ENCODE results near the gene SSBP1. TPM values are rescaled to one million over a fixed set of nuclear protein-coding genes. Genes with fewer than 3 reads are reported as not detected.

Gene SSBP1
- total RNA-seq, 1 experiment from 2014 or later: 269 TPM

GRCh38 chr7:141789917-141790316 is 51.8 kb downstream of the SSBP1 start, which contains the start of gene TAS2R5:
Gene TAS2R5, plus strand, starts transcription at chr7:141790217. Its CDS starts 145 bp downstream, at chr7:141790362.
- no TSS peak for BruUV-seq (replicated peaks)

DNA sequence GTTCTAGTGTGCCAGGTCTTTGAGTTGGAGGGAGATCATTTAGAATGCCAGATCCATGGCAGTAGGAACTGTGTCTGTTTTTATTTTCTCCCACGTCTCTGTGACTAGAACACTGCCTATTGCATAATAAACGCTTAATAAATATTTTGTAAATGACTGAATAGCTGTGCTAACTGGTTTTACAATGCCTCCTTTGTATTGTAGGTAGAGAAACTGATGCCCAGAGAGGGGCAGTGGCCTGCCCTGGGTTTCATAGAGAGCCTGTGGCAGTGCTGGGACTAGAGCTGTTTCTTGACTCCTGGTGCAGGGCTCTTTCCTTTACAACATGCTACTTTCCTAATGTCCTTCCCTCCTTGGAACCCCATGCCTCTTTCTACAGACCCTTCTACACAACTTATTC is 54.4 kb downstream of the SSBP1 start:
- ATAC-seq (no peak), DNase-seq (peak; percentile 19)
- Histone ChIP-seq H2AFZ (ENCODE audit: low read length) (no peak overlapping the region), H3K9me3 (ENCODE audit: low read length) (no peaks in the 10 kb centered on the region), H3K4me2 (ENCODE audit: low read length) (no peak overlapping the region), H3K27me3 (ENCODE audit: low read length) (no peaks in the 10 kb centered on the region), H3K9ac (ENCODE audit: low read length) (no peak overlapping the region), H3K27ac (ENCODE audit: low read length) (no peak overlapping the region), H3K36me3 (ENCODE audit: low read depth, low read length) (no peaks in the 10 kb centered on the region), H3K4me1 (ENCODE audit: insufficient read depth, low read length) (no peaks in the 10 kb centered on the region), H3F3A (ENCODE audit: low read length, unreplicated experiment) (no peaks in the 10 kb centered on the region), H3K4me3 (ENCODE audit: low read length) (no peak overlapping the region), H3K9me2 (replicated peaks; ENCODE audit: low read length) (no peaks in the 10 kb centered on the region), H4K20me1 (ENCODE audit: low read length) (no peaks in the 10 kb centered on the region), H3K79me2 (ENCODE audit: low read length) (no peaks in the 10 kb centered on the region)
- POLR2A ChIA-PET (ENCODE audit: unreplicated experiment): no interaction called here
- no TSS peak for BruUV-seq (replicated peaks)
- CTCF ChIA-PET: no interaction called here
- intact Hi-C loops (cut with micrococcal nuclease): no loop called here
- TF ChIP-seq EZH2 (IDR thresholded peaks at IDR 0.05; ENCODE audit: low read length, unreplicated experiment) (no peak), EZH2phosphoT487 (IDR thresholded peaks at IDR 0.05; ENCODE audit: borderline replicate concordance, low read length) (no peak)
- TF ChIP-seq, protein P1, sequence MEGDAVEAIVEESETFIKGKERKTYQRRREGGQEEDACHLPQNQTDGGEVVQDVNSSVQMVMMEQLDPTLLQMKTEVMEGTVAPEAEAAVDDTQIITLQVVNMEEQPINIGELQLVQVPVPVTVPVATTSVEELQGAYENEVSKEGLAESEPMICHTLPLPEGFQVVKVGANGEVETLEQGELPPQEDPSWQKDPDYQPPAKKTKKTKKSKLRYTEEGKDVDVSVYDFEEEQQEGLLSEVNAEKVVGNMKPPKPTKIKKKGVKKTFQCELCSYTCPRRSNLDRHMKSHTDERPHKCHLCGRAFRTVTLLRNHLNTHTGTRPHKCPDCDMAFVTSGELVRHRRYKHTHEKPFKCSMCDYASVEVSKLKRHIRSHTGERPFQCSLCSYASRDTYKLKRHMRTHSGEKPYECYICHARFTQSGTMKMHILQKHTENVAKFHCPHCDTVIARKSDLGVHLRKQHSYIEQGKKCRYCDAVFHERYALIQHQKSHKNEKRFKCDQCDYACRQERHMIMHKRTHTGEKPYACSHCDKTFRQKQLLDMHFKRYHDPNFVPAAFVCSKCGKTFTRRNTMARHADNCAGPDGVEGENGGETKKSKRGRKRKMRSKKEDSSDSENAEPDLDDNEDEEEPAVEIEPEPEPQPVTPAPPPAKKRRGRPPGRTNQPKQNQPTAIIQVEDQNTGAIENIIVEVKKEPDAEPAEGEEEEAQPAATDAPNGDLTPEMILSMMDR (conservative IDR thresholded peaks at IDR 0.05; ENCODE audit: low read depth, low read length): no peak

More at GRCh38 chr7:141789917-141790316, 51.8 kb downstream of the SSBP1 start, which contains the start of gene TAS2R5:
- Histone ChIP-seq H3K36me3 (ENCODE audit: low read depth, low read length) (no peaks in the 10 kb centered on the region), H2AFZ (ENCODE audit: low read length) (no peak within 1 kb of the TSS), H3K27me3 (ENCODE audit: low read length) (no peaks in the 10 kb centered on the region), H3K9me3 (ENCODE audit: low read length) (no peaks in the 10 kb centered on the region), H3K79me2 (ENCODE audit: low read length) (no peaks in the 10 kb centered on the region), H4K20me1 (ENCODE audit: low read length) (no peaks in the 10 kb centered on the region), H3K9ac (ENCODE audit: low read length) (no peak within 1 kb of the TSS), H3K27ac (ENCODE audit: low read length) (no peak within 1 kb of the TSS), H3K4me1 (ENCODE audit: insufficient read depth, low read length) (no peaks in the 10 kb centered on the region), H3K4me3 (ENCODE audit: low read length) (no peak within 1 kb of the TSS), H3K4me2 (ENCODE audit: low read length) (no peak within 1 kb of the TSS), H3K9me2 (replicated peaks; ENCODE audit: low read length) (no peaks in the 10 kb centered on the region), H3F3A (ENCODE audit: low read length, unreplicated experiment) (no peaks in the 10 kb centered on the region)
- intact Hi-C loops (cut with micrococcal nuclease): no loop called here
- ChIA-PET CTCF (no interaction called here), POLR2A (ENCODE audit: unreplicated experiment) (no interaction called here)
- no peak for TF ChIP-seq EZH2 (IDR thresholded peaks at IDR 0.05; ENCODE audit: low read length, unreplicated experiment)
- TF ChIP-seq, protein P1 (conservative IDR thresholded peaks at IDR 0.05; ENCODE audit: low read depth, low read length): no peak
- no peak for TF ChIP-seq EZH2phosphoT487 (IDR thresholded peaks at IDR 0.05; ENCODE audit: borderline replicate concordance, low read length)
- DNase-seq (no peak), ATAC-seq (no peak)

Other genes starting within 250 kb of the SSBP1 start
- gene AGK, start 186.9 kb upstream of the SSBP1 start, total RNA-seq (2014; rRNA removed): 38.2 and 40.3 TPM in 2 replicates
- 6.7 and 6.9 TPM in 2 replicates for gene DENND11, start 36.2 kb upstream of the SSBP1 start, total RNA-seq (2014; rRNA removed)
- gene WEE2, start 30.0 kb upstream of the SSBP1 start, total RNA-seq (2014; rRNA removed): not detected in 2 replicates
- gene TAS2R3, start 25.7 kb downstream of the SSBP1 start, total RNA-seq (2014; rRNA removed): 0.40 TPM in 1 of 2 replicates, not detected in the other
- gene TAS2R4, start 38.3 kb downstream of the SSBP1 start, total RNA-seq (2014; rRNA removed): 0.35 TPM in 1 of 2 replicates, not detected in the other
- 0.26 and 1.4 TPM in 2 replicates for gene TAS2R5, start 51.9 kb downstream of the SSBP1 start, total RNA-seq (2014; rRNA removed)
- not detected in 2 replicates for gene PRSS37, start 103.1 kb downstream of the SSBP1 start, total RNA-seq (2014; rRNA removed)
- gene OR9A4, start 178.0 kb downstream of the SSBP1 start, total RNA-seq (2014; rRNA removed): not detected in 2 replicates
- not detected in 2 replicates for gene CLEC5A, start 208.6 kb downstream of the SSBP1 start, total RNA-seq (2014; rRNA removed)
- gene TAS2R38, start 235.4 kb downstream of the SSBP1 start, total RNA-seq (2014; rRNA removed): not detected in 2 replicates